Endothelial cell of umbilical vein (primary cell): ENCODE data around the gene GAPDHS. TPM values are rescaled to one million over a fixed set of nuclear protein-coding genes. Genes with fewer than 3 reads are reported as not detected.

Experiments used
- BruUV-seq: library from RNA; stranded (reverse); fragments of 400-500 nt; replicated peaks from 2 replicates; lab custom pipeline; 2021; lab: Mats Ljungman, UMichigan
- CTCF ChIA-PET: fragments of 300-600, 350-600 bp; sonication (Branson Sonifier 250); formaldehyde crosslinking; loops from one replicate; lab custom pipeline; 2021; ENCODE audit warnings: antibody characterized with exemption, inconsistent platforms; lab: Charles Lee
- POLR2A ChIA-PET: fragments of 300-600, 350-600 bp; sonication (Branson Sonifier 250); formaldehyde crosslinking; loops from one replicate; lab custom pipeline; 2021; ENCODE audit warnings: antibody characterized with exemption, inconsistent platforms; lab: Charles Lee
- DNase-seq: peaks from one replicate; pipeline ENCODE4 v3.0.0-alpha.2; 2011; ENCODE audit warnings: low read depth, low spot score
- FAIRE-seq: peaks from 2 replicates; lab custom pipeline; 2011; peaks lifted over from hg19 to GRCh38; lab: Jason Lieb, UNC
- H2AFZ ChIP-seq: 2 replicates; pipeline ENCODE4 v1.6.0; 2012; ENCODE audit warnings: low read depth, low read length, control low read depth, inconsistent platforms
- H3K27ac ChIP-seq: 2 replicates; pipeline ENCODE4 v1.5.1; 2011; ENCODE audit warnings: low read depth, mild to moderate bottlenecking, control low read depth, low read length, moderate library complexity; ENCODE audit not compliant: insufficient read depth
- H3K27me3 ChIP-seq, 2 experiments: 2 replicates each; pipeline versions ENCODE4 v1.6.0 to v1.6.1; 2011; ENCODE audit warnings: low read length in 2 of 2, mixed read lengths in 1 of 2; ENCODE audit not compliant: control insufficient read depth in 2 of 2, insufficient read depth in 2 of 2
- H3K36me3 ChIP-seq, 2 experiments: 2 replicates in 1 of 2; 3 replicates in 1 of 2; pipeline ENCODE4 v1.5.1; 2011; ENCODE audit warnings: low read length in 2 of 2, mild to moderate bottlenecking in 1 of 2, moderate library complexity in 1 of 2; ENCODE audit not compliant: control insufficient read depth in 2 of 2, insufficient read depth in 2 of 2; ENCODE audit errors: extremely low read depth in 1 of 2
- H3K4me1 ChIP-seq: 3 replicates; pipeline ENCODE4 v1.5.1; 2011; ENCODE audit warnings: mild to moderate bottlenecking, low read length; ENCODE audit not compliant: control insufficient read depth, insufficient read depth; ENCODE audit errors: extremely low read depth
- H3K4me2 ChIP-seq: 2 replicates; pipeline ENCODE4 v1.6.1; 2011; ENCODE audit warnings: low read length, control low read depth, mixed read lengths; ENCODE audit not compliant: insufficient read depth
- H3K4me3 ChIP-seq, 3 experiments: fragments of 200-600 bp in 1 of 3; sonication (generic), shearing (Covaris generic) in 1 of 3; replicated peaks in 1 of 3; 2 replicates each; pipeline ENCODE4 v1.5.1; 2011 to 2016; ENCODE audit warnings: control low read depth in 3 of 3, low read length in 3 of 3, mild to moderate bottlenecking in 2 of 3, inconsistent platforms in 1 of 3, low read depth in 1 of 3, moderate library complexity in 1 of 3; ENCODE audit not compliant: insufficient read depth in 1 of 3
- H3K79me2 ChIP-seq: 2 replicates; pipeline ENCODE4 v1.6.0; 2012; ENCODE audit warnings: low read length, inconsistent platforms; ENCODE audit not compliant: control insufficient read depth, insufficient read depth
- H3K9ac ChIP-seq: replicated peaks from 2 replicates; pipeline ENCODE3; 2011; ENCODE audit warnings: low read length, control low read depth; ENCODE audit not compliant: insufficient read depth; ENCODE audit errors: extremely low read depth
- H3K9me1 ChIP-seq: replicated peaks from 3 replicates; pipeline ENCODE4 v1.6.0; 2011; ENCODE audit warnings: mild to moderate bottlenecking, low read length; ENCODE audit not compliant: control insufficient read depth, insufficient read depth; ENCODE audit errors: extremely low read depth
- H3K9me3 ChIP-seq: replicated peaks from 2 replicates; pipeline ENCODE4 v1.5.1; 2012; ENCODE audit warnings: low read length, inconsistent platforms; ENCODE audit not compliant: control insufficient read depth, insufficient read depth
- H4K20me1 ChIP-seq: replicated peaks from 2 replicates; pipeline ENCODE3; 2011; ENCODE audit warnings: mild to moderate bottlenecking, low read length; ENCODE audit not compliant: control insufficient read depth, insufficient read depth; ENCODE audit errors: extremely low read depth
- EZH2 ChIP-seq: IDR thresholded peaks from 2 replicates; pipeline ENCODE4 v1.6.1; 2012; ENCODE audit warnings: borderline replicate concordance, low read depth, mild to moderate bottlenecking, moderate library complexity, low read length, inconsistent platforms; ENCODE audit not compliant: severe bottlenecking
- FOS ChIP-seq: IDR thresholded peaks from 2 replicates; pipeline ENCODE4 v1.6.1; 2011; ENCODE audit warnings: mild to moderate bottlenecking, low read length, moderate library complexity, borderline replicate concordance; ENCODE audit not compliant: insufficient read depth
- GATA2 ChIP-seq: IDR thresholded peaks from 2 replicates; pipeline ENCODE4 v1.7.0; 2011; ENCODE audit warnings: low read depth, mild to moderate bottlenecking, moderate library complexity, mixed read lengths, low read length; ENCODE audit not compliant: insufficient read length, insufficient read depth
- MAX ChIP-seq: IDR thresholded peaks from 2 replicates; pipeline ENCODE4 v1.6.1; 2011; ENCODE audit not compliant: insufficient read depth, insufficient read length
- POLR2A ChIP-seq: IDR thresholded peaks from 2 replicates; pipeline ENCODE4 v1.6.1; 2012; ENCODE audit warnings: low read depth, mild to moderate bottlenecking, control low read depth, low read length
- POLR2AphosphoS5 ChIP-seq: IDR thresholded peaks from 2 replicates; pipeline ENCODE4 v1.6.1; 2012; ENCODE audit warnings: low read depth, mild to moderate bottlenecking, control low read depth, low read length, moderate library complexity; ENCODE audit not compliant: insufficient read depth
- dilution Hi-C: fragments of 300-500 bp; cut with MboI; formaldehyde crosslinking; loops from one replicate; pipeline ENCODE4 v1.15.0; 2019; ENCODE audit warnings: low sequenced_read_pairs; ENCODE audit not compliant: extremely low pct_ligation_motif_present
- intact Hi-C: fragments of 100-400 bp; cut with micrococcal nuclease; formaldehyde crosslinking; loops from one replicate; pipeline ENCODE4 v1.10.0; 2022
- polyA plus RNA-seq, 4 experiments: library from polyadenylated mRNA; depleted of rRNA in 3 of 4; stranded (reverse) in 3 of 4; unstranded in 1 of 4; fragments of >200 nt; gene quantifications; 2 replicates each; pipeline versions ENCODE4 v1.2.1 to v1.2.3, GENCODE V29; 2011 to 2012; ENCODE audit warnings: missing spikeins in 1 of 4
- total RNA-seq: library from RNA; stranded (reverse); gene quantifications from 2 replicates; pipeline ENCODE4 v1.2.3, GENCODE V29; 2021
- TF ChIP-seq, protein P1 (sequence below), 2 donors: IDR thresholded peaks; 1 replicate in 1 of 2; 2 replicates in 1 of 2; pipeline ENCODE4 v1.5.1; 2011; ENCODE audit warnings: low read length in 2 of 2, mild to moderate bottlenecking in 2 of 2, moderate library complexity in 2 of 2, control low read depth in 1 of 2, inconsistent platforms in 1 of 2, low read depth in 1 of 2; ENCODE audit not compliant: insufficient read depth in 1 of 2; ENCODE audit errors: extremely low read depth in 1 of 2

The GAPDHS gene
- total and polyA plus RNA-seq, 2 donors (not counting 3 experiments of a cell fraction or from before 2014, with no cell fraction given): not detected

DNA sequence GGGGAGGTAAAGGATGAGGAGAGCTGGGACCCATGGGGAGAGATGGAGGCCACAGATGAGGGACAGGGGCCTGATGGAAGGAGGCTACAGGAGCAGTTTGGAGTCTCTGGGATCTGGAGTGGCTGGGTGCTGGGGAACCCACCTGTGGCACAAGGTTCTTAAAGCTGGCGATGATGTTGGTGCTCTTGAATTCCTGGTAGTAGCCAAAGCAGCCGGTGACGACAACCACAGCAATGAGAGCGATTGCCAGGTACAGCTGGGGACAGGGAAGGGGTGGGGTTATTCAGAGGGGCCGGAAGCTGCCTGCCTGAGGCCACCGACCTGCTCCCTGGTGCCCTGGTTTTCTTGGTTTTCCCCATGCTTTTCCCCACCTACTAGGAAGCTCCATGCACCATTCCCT is 27.4 kb downstream of the GAPDHS start:
- DNase-seq: no peak
- peaks cover 0 to 4% of the 10 kb centered on the region in 2 experiments for H3K27me3 ChIP-seq

More for the DNA sequence above, 27.4 kb downstream of the GAPDHS start:
- Histone ChIP-seq H3K9ac (no peak overlapping the region), H3K9me1 (no peaks in the 10 kb centered on the region), H4K20me1 (no peaks in the 10 kb centered on the region), H3K4me2 (no peak overlapping the region), H3K4me1 (no peaks in the 10 kb centered on the region), H3K27ac (no peak overlapping the region), H3K4me3 (no peak overlapping the region), H3K9me3 (no peaks in the 10 kb centered on the region), H2AFZ (no peak overlapping the region), H3K36me3 (no peaks in the 10 kb centered on the region), H3K79me2 (no peaks in the 10 kb centered on the region)
- intact Hi-C loops (no loop called here), dilution Hi-C loops (no loop called here)
- TF ChIP-seq POLR2A (no peak), FOS (no peak), GATA2 (no peak), MAX (no peak), EZH2 (no peak), POLR2AphosphoS5 (no peak)
- TF ChIP-seq, protein P1, sequence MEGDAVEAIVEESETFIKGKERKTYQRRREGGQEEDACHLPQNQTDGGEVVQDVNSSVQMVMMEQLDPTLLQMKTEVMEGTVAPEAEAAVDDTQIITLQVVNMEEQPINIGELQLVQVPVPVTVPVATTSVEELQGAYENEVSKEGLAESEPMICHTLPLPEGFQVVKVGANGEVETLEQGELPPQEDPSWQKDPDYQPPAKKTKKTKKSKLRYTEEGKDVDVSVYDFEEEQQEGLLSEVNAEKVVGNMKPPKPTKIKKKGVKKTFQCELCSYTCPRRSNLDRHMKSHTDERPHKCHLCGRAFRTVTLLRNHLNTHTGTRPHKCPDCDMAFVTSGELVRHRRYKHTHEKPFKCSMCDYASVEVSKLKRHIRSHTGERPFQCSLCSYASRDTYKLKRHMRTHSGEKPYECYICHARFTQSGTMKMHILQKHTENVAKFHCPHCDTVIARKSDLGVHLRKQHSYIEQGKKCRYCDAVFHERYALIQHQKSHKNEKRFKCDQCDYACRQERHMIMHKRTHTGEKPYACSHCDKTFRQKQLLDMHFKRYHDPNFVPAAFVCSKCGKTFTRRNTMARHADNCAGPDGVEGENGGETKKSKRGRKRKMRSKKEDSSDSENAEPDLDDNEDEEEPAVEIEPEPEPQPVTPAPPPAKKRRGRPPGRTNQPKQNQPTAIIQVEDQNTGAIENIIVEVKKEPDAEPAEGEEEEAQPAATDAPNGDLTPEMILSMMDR (IDR thresholded peaks at IDR 0.05; ENCODE audit: extremely low read depth in 1 of 2, insufficient read depth in 1 of 2, low read depth in 1 of 2, low read length in 2 of 2): no peak
- BruUV-seq: no TSS peak
- FAIRE-seq: no peak
- CTCF ChIA-PET: no interaction called here
- POLR2A ChIA-PET: no interaction called here
